AML-193 (cell line): ENCODE measurements around the gene HOTAIR.
A peak's percentile ranks its signal among the peaks of the same experiment; 100 is the strongest.

ENCODE experiments used
- DNase-seq, 2 experiments: peaks; one replicate each; lab custom pipeline; 2025; lab: John Stamatoyannopoulos, UW

HOTAIR gene

DNA sequence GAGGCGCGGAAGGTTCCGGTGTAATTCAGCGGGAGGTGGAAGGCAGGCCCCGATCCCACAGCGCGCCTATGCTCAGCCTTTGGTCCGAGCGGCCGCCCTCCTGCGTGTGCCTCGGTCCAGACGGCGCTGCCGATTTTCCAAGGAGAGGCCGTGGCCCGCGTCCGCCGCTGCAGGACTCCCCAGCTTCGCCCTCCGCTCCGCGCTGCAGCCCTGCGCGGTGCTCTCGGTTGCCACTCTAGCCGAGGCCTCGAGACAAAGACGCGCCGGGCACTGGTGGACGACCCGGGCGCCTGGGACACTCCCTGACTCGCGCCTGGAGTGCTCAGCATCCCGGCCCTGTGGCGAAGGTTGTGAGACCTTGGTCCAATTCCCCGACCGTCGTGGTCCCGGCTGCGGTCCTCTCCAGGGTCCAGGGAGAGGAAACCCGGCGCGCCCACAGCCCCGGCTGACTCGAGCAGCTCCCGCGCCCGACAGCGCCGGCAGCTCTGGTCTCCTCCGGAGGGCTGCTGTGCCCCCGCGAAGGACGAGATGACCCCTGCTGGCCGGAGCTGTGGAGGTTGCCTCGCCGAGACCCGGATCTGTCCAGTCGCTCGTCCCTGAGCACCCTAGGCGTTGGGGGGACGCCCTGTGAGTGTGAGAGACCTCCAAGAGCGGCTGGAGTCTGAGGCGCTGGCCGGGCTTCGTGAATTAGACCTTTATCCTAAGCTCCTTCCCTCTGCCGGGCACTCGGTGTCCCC, 13.6 kb downstream of the HOTAIR start:
- DNase-seq, result no peak

DNA sequence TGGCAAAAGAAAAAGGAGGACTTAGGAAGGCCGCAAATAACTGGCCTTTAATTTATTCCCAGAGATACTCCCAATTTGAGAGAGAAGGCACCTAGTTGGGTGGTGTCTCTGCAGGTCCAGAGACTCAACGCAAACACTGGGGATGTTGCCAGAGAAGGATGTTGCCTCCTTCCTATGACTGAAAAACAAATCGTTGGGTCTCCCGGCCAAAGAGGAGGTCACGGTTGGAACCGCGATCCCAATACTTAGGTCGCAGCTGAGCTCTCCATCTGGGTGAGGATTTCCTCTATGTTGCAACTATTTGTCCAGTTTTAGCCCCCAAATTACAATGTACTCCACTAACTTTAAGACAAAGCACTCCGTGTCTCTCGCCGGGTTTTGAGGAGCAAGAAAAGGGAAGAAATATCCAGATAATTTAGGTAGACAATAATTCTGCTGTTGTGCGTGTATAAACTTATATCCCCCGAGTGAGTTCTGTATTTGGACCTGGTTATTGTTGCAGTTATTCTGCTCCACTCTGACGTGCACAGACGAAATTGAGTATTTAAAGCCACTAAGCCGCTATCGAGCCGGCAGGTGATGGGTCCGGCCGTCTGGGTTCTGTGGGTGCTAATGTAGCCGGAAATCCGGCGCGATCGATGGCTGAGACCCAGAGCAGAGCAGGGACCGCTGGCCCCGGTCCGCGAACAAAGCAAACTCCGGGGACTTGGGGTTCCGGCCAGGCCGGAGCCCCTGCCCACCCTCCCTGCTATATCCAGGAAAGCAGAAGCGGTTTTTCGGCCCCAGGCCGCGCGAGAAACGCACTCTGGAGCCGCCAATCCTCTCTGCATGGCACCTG, 14.3 kb downstream of the HOTAIR start:
- DNase-seq, result no peak

DNA sequence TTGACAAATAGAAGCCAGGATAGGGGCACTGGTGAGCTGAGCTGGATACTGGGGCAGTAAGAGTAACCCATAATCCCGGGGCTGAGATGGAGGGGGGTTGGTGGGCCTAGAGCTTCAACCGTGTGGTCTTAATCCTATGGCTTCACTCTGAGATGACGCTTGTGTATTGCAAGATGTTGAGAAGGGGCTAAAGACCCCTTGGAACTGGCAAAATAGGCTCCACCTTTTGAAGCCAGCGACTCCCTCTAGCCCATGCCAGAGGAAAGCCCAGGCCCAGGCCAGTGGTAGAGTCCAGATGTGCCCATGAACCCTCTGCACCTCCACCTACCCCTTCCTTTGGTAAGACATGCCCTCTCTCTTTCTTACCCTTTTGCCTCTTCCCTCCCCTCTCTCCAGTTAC, 15.4 kb downstream of the HOTAIR start:
- no peak for DNase-seq

DNA sequence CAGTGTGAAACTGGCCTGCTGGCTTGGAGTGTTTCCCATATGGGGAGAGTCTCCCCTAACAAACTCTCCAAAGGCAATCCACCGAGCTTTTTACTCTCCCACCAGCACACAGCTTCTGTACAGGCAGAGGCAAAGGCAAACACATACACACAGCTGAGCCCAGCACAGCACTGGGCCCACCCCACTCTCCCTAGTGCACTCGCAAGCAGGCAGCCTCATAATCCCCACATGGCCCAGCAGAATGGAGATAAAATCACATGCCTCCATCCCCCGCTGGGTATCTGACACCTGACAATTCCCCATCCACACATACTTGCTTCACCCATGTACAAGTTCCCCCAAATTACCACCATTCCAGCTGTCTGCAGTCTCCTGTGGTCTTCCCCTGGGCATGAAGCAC, 16.6 kb downstream of the HOTAIR start:
- no peak for DNase-seq

- DNase-seq, result peak; percentile 41 to 49
Observed at GRCh38 chr12:53956914-53957536, 17.7 kb downstream of the HOTAIR start.

DNA sequence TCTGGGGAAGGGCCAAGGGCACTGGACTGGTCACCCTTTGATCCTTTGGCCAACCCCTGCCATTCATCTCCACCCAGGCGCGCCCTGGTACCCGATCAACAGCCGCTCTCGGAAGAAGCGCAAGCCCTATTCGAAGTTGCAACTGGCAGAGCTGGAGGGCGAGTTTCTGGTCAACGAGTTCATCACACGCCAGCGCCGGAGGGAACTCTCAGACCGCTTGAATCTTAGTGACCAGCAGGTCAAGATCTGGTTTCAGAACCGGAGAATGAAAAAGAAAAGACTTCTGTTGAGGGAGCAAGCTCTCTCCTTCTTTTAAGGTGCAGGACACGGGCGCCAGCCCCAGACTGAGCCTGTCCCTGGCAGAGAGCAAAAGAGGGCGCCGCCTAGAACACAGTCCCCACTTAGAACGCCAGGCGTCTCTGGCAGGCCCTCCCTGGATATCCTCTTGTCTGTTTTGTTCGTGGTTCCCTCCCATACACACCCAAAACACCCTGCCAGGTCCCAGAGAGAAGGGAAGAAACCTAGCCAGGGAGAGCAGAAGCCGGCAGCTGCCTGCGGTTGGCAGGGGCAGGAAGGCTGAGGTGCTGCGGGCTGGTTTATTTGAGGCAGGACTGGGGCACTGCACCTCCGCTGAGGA, 18.4 kb downstream of the HOTAIR start:
- peak; percentile 58 to 61 for DNase-seq

- DNase-seq, result no peak
Observed at GRCh38 chr12:53955776-53956250, 18.9 kb downstream of the HOTAIR start.

DNA sequence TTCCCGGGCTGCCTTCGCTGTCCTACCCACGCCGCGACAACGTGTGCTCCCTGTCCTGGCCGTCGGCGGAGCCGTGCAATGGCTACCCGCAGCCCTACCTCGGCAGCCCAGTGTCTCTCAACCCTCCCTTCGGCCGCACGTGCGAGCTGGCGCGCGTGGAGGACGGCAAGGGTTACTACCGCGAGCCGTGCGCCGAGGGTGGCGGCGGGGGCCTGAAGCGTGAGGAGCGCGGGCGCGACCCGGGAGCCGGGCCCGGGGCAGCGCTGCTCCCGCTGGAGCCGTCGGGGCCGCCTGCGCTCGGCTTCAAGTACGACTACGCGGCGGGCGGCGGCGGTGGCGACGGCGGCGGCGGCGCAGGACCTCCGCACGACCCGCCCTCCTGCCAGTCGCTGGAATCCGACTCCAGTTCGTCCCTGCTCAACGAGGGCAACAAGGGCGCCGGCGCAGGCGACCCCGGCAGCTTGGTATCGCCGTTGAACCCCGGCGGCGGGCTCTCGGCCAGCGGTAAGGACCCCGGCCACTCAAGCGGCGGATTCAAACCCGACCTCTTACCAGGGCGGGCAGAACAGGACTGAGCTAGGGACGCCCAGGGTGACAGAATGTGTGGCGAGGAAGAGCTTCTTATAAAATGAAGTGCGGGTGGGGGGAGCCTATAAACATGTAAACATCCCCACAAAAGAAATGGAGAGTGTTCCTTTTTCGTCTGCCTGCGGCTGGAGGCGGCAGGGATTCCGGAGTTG, 19.5 kb downstream of the HOTAIR start:
- no peak for DNase-seq

- no peak for DNase-seq
Observed at GRCh38 chr12:53954694-53955035, 20.1 kb downstream of the HOTAIR start, which contains the start of gene HOXC12. HOXC12 (plus strand) TSS chr12:53954903; CDS start chr12:53954930, 27 bp downstream.

DNA sequence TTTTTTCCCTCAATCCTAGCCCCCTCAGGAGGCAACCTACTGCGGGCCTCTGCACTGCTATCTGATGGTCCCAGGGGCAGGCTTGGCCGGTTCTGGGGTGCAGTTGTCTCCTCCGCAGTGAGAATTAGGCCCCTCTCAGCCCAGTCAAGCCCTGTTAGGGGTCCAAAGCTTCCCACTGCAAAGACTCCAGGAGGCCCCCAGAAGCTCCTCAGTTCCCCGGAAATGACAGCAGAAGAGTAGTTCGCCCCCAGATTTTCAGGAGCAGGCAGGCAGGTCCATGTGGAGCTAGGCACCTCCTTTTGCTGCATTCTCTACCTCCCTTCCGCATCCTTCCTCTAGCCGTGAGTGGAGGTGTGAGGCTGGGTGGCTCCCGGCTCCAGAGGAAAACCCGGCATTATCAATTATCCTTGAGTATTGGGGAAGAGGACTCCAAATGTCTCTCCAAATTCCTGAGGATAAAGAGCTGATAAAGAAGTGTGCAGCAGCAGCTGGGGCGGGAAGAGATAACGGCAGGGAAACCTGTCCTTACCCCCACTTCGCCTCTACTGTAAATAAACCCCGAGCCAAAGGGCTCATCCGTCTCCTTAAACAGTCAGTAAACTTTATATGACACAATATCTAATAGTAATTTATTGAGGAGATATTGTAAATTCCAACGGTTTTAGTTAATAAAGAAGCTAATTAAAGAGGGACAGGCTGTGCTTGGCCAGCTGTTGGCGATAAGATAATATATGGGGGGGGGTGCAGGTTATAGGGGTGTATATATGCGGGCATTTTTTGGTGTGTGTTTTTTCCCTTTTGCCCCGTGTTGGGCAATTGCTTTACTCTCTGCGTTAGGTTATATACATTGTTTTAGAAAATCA, 20.7 kb downstream of the HOTAIR start:
- DNase-seq, result no peak

- DNase-seq, result no peak
Observed at GRCh38 chr12:53952871-53953734, 21.7 kb downstream of the HOTAIR start.

GRCh38 chr12:53952335-53952694, 22.4 kb downstream of the HOTAIR start:
- DNase-seq, result no peak

- no peak for DNase-seq
Observed at GRCh38 chr12:53951577-53952334, 23.0 kb downstream of the HOTAIR start.

GRCh38 chr12:53950789-53951576, 23.8 kb downstream of the HOTAIR start:
- DNase-seq, result no peak

DNA sequence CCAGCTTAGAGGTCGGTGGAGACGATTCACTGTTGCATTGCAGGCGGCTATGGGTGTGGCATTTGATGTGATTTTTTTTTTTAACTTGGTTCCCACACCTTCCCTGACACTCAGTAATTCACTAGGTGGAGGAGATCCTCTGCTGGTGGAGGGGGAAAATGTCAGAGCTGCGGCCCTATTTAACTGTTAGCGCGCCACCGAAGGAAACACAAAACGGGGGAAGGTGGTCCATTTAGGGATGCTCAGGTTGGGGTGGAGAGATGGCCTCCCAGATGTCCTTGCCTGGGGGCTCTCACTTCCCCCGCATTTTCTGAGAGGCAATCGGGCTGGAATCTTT, 24.3 kb downstream of the HOTAIR start:
- no peak for DNase-seq

DNA sequence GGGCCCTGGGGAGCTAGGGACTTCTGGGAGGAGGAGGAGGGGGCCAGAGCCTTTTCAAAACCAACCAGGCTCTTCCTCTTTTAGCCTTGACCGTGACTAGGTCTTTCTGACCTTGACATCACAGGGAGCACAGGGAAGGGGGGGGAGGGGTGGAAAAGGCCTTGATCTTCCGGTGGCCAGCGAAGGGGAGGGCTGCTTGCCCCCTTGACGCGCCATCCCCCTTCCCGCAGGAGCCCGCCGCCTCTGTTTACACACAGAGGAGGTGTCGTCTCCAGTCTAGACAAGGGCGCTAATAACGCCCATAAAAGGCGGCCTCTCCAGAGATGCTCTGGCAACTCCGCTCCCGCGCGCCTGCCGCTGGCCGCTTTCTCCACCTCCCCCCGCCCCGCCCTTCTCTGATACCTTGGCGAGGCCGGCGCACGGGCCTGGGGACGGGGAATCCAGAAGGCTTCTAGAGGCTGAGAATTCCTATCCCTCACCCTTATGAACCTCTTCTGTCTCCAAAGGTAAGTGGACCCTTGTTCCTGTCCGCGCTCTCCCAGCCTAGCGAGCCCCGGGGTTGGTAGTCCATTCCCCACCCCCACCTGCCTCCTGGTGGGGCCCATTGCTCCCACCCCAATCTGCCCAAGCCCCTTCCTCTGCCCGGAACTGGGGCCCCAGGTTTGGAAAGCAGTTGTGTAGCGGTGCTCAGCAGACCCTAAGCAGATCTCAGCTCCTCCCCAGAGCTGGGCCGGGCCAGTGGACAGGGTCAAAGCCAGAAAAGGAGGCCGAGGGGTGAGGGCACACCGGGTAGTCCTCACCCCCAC, 24.9 kb downstream of the HOTAIR start:
- no peak for DNase-seq
